Measurements from ENCODE around the gene LSM3.
"Not testable (repeated sequence)": the region's sequence is repeated elsewhere in the genome, so short reads cannot be mapped to it uniquely, and the experiment has no call there.

LSM3 gene

GRCh38 chr3:14214764-14215163 lies 36.1 kb downstream of the LSM3 start:
- DNase-seq (ENCODE audit: extremely low read depth in 1 of 2, low read depth in 1 of 2): no peak

- DNase-seq (ENCODE audit: extremely low read depth in 1 of 2, low read depth in 1 of 2): peak; percentile 20 to 25
Observed at GRCh38 chr3:14216257-14217048, 37.8 kb downstream of the LSM3 start.

GRCh38 chr3:14218355-14218754 lies 39.7 kb downstream of the LSM3 start:
- no peak for DNase-seq (ENCODE audit: extremely low read depth in 1 of 2, low read depth in 1 of 2)

GRCh38 chr3:14220933-14221332 lies 42.3 kb downstream of the LSM3 start:
- no peak for DNase-seq (ENCODE audit: extremely low read depth in 1 of 2, low read depth in 1 of 2)

- no peak for DNase-seq (ENCODE audit: extremely low read depth in 1 of 2, low read depth in 1 of 2)
Observed at GRCh38 chr3:14221902-14222301, 43.3 kb downstream of the LSM3 start.

GRCh38 chr3:14222457-14222856 lies 43.8 kb downstream of the LSM3 start:
- DNase-seq (ENCODE audit: extremely low read depth in 1 of 2, low read depth in 1 of 2): no peak

- DNase-seq (ENCODE audit: extremely low read depth in 1 of 2, low read depth in 1 of 2): no peak
Observed at GRCh38 chr3:14222900-14223594, 44.4 kb downstream of the LSM3 start.

GRCh38 chr3:14223595-14223994 lies 45.0 kb downstream of the LSM3 start:
- no peak for DNase-seq (ENCODE audit: extremely low read depth in 1 of 2, low read depth in 1 of 2)

- DNase-seq (ENCODE audit: extremely low read depth in 1 of 2, low read depth in 1 of 2): no peak
Observed at GRCh38 chr3:14224895-14225294, 46.3 kb downstream of the LSM3 start.

GRCh38 chr3:14225421-14225820 lies 46.8 kb downstream of the LSM3 start:
- DNase-seq (ENCODE audit: extremely low read depth in 1 of 2, low read depth in 1 of 2): no peak

GRCh38 chr3:14226351-14226750 lies 47.7 kb downstream of the LSM3 start:
- not testable (repeated sequence) for DNase-seq (ENCODE audit: extremely low read depth in 1 of 2, low read depth in 1 of 2)

- no peak for DNase-seq (ENCODE audit: extremely low read depth in 1 of 2, low read depth in 1 of 2)
Observed at GRCh38 chr3:14227856-14228255, 49.2 kb downstream of the LSM3 start.

- no peak for DNase-seq (ENCODE audit: extremely low read depth in 1 of 2, low read depth in 1 of 2)
Observed at GRCh38 chr3:14228681-14229470, 50.3 kb downstream of the LSM3 start.

- not testable (repeated sequence) for DNase-seq (ENCODE audit: extremely low read depth in 1 of 2, low read depth in 1 of 2)
Observed at GRCh38 chr3:14229695-14230094, 51.1 kb downstream of the LSM3 start.

GRCh38 chr3:14230729-14231128 lies 52.1 kb downstream of the LSM3 start:
- DNase-seq (ENCODE audit: extremely low read depth in 1 of 2, low read depth in 1 of 2): no peak

- DNase-seq (ENCODE audit: extremely low read depth in 1 of 2, low read depth in 1 of 2): no peak
Observed at GRCh38 chr3:14231145-14231990, 52.8 kb downstream of the LSM3 start.

GRCh38 chr3:14231998-14232501 lies 53.4 kb downstream of the LSM3 start:
- no peak for DNase-seq (ENCODE audit: extremely low read depth in 1 of 2, low read depth in 1 of 2)

GRCh38 chr3:14234251-14235002 lies 55.8 kb downstream of the LSM3 start:
- no peak for DNase-seq (ENCODE audit: extremely low read depth in 1 of 2, low read depth in 1 of 2)

- no peak for DNase-seq (ENCODE audit: extremely low read depth in 1 of 2, low read depth in 1 of 2)
Observed at GRCh38 chr3:14235003-14235911, 56.6 kb downstream of the LSM3 start.

All from stimulated activated CD8-positive, alpha-beta memory T cell treated with anti-CD3 and anti-CD28 coated beads, Interleukin-7, amount 100 ng/mL, for 48 hours (primary cell).